ENCODE data around the gene SYDE2. TPM values are rescaled to one million over a fixed set of nuclear protein-coding genes. Genes with fewer than 3 reads are reported as not detected.
"Not testable (repeated sequence)": the region's sequence is repeated elsewhere in the genome, so short reads cannot be mapped to it uniquely, and the experiment has no call there.

The SYDE2 gene
- total RNA-seq, 1 donor from 2014 or later, result 4.2 TPM

DNA sequence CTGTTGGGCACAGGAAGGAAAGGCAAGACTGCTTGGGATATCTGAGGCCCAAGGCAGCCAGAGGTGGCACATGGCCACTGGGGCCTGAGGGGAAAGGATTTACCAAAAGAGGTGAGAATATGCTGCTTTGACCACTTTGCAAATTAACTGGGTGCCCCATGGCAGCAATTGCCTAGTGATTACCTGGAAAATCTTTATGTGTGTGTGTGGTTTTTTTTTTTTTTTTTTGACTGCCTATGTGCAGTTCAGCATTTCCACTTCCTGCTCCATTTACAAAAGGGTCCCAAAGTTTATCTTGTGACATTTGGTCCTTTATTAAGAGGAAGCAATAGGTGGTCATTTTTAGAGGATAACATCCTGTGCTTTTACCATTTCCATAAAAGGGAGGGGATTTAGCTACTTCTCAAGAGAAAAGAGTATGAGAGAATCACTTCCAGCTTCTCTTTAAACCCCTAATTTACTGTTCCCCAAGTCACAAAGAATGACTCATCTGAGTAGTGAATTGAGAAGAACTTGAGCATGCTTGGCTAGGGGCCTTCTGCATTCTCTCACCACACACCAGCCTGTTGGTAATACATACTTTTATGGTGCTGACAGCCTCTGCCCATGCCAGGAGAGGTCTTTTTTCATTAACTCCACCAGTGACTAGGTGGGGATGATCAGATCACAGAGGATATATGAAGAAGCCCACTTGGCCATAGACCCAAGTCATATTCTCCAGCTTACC lies 52.1 kb downstream of the SYDE2 start:
- H3K9me3 Mint-ChIP-seq (ENCODE audit: unreplicated experiment), result no peaks in the 10 kb centered on the region
- no peaks in the 10 kb centered on the region for H3K36me3 Mint-ChIP-seq (ENCODE audit: low read depth, unreplicated experiment)
- H3K4me3 Mint-ChIP-seq (ENCODE audit: unreplicated experiment), result no peak overlapping the region
- H3K27me3 Mint-ChIP-seq (ENCODE audit: unreplicated experiment), result peaks cover 1% of the 10 kb centered on the region
- TF ChIP-seq, protein P1, sequence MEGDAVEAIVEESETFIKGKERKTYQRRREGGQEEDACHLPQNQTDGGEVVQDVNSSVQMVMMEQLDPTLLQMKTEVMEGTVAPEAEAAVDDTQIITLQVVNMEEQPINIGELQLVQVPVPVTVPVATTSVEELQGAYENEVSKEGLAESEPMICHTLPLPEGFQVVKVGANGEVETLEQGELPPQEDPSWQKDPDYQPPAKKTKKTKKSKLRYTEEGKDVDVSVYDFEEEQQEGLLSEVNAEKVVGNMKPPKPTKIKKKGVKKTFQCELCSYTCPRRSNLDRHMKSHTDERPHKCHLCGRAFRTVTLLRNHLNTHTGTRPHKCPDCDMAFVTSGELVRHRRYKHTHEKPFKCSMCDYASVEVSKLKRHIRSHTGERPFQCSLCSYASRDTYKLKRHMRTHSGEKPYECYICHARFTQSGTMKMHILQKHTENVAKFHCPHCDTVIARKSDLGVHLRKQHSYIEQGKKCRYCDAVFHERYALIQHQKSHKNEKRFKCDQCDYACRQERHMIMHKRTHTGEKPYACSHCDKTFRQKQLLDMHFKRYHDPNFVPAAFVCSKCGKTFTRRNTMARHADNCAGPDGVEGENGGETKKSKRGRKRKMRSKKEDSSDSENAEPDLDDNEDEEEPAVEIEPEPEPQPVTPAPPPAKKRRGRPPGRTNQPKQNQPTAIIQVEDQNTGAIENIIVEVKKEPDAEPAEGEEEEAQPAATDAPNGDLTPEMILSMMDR (IDR thresholded peaks at IDR 0.05; ENCODE audit: unreplicated experiment), result no peak
- H3K4me1 Mint-ChIP-seq (ENCODE audit: unreplicated experiment), result peaks cover 24% of the 10 kb centered on the region
- H3K27ac Mint-ChIP-seq (ENCODE audit: unreplicated experiment), result no peak overlapping the region
- no peak for DNase-seq (ENCODE audit: low spot score)

DNA sequence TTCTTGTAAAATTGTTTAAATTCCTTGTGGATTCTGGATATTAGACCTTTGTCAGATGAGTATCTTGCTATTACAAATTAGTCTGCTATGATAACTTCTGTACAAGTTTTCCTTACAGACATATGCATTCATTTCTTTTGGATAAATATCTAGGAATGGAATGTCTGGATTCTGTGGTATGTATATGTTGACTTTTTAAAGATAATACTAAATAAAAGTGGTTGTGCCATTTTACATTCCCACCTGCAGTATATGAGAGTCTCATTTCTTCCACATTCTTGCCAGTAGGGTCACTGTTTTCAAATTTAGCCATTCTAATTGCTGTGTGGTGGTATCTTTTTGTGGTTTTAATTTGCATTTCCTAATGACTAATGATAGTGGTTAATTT lies 53.9 kb downstream of the SYDE2 start:
- Mint-ChIP-seq H3K27me3 (ENCODE audit: unreplicated experiment) (peaks cover 1% of the 10 kb centered on the region), H3K4me1 (ENCODE audit: unreplicated experiment) (peaks cover 26% of the 10 kb centered on the region), H3K4me3 (ENCODE audit: unreplicated experiment) (no peak overlapping the region), H3K9me3 (ENCODE audit: unreplicated experiment) (no peaks in the 10 kb centered on the region), H3K27ac (ENCODE audit: unreplicated experiment) (no peak overlapping the region), H3K36me3 (ENCODE audit: low read depth, unreplicated experiment) (no peaks in the 10 kb centered on the region)
- no peak for DNase-seq (ENCODE audit: low spot score)
- TF ChIP-seq, protein P1 (IDR thresholded peaks at IDR 0.05; ENCODE audit: unreplicated experiment), result peak; percentile 35

DNA sequence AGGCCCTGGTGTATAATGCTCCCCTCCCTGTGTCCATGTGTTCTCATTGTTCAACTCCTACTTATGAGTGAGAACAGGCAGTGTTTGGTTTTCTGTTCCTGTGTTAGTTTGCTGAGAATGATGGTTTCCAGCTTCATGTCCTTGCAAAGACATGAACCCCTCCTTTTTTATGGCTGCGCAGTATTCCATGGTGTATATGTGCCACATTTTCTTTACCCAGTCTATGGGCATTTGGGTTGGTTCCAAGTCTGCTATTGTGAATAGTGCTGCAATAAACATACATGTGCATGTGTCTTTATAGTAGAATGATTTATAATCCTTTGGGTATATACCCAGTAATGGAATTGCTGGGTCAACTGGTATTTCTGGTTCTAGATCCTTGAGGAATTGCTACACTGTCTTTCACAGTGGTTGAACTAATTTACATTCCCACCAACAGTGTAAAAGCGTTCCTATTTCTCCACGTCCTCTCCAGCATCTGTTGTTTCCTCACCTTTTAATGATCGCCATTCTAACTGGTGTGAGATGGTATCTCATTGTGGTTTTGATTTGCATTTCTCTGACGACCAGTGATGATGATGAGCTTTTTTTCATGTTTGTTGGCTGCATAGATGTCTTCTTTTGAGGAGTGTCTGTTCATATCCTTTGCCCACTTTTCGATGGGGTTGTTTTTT lies 54.4 kb downstream of the SYDE2 start:
- peaks cover 26% of the 10 kb centered on the region for H3K4me1 Mint-ChIP-seq (ENCODE audit: unreplicated experiment)
- H3K27me3 Mint-ChIP-seq (ENCODE audit: unreplicated experiment); DNase-seq (ENCODE audit: low spot score); H3K27ac Mint-ChIP-seq (ENCODE audit: unreplicated experiment); H3K4me3 Mint-ChIP-seq (ENCODE audit: unreplicated experiment); H3K9me3 Mint-ChIP-seq (ENCODE audit: unreplicated experiment); H3K36me3 Mint-ChIP-seq (ENCODE audit: low read depth, unreplicated experiment): not testable (repeated sequence)

DNA sequence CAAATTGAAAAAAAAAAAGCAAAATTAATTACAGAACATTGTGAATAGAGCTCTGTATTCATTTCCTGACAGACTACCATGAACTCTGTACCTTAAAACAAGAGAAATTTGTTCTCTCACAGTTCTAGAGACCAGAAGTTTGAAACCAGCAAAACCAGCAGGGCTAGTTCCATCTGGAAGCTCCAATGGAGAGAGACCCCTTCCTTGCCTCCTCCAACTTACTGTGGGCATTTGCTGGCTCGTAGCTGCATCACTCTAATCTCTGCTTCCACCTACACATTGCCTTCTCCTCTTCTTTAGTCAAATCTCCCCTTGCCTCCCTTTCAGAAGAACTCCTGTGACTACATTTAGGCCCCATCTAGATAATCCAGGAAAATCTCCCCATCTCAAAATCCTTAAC lies 56.5 kb downstream of the SYDE2 start:
- H3K4me1 Mint-ChIP-seq (ENCODE audit: unreplicated experiment), result peaks cover 19% of the 10 kb centered on the region
- TF ChIP-seq, protein P1 (IDR thresholded peaks at IDR 0.05; ENCODE audit: unreplicated experiment), result no peak
- H3K27ac Mint-ChIP-seq (ENCODE audit: unreplicated experiment), result no peak overlapping the region
- H3K9me3 Mint-ChIP-seq (ENCODE audit: unreplicated experiment), result no peaks in the 10 kb centered on the region
- H3K36me3 Mint-ChIP-seq (ENCODE audit: low read depth, unreplicated experiment), result no peaks in the 10 kb centered on the region
- DNase-seq (ENCODE audit: low spot score), result no peak
- peaks cover 1% of the 10 kb centered on the region for H3K27me3 Mint-ChIP-seq (ENCODE audit: unreplicated experiment)
- H3K4me3 Mint-ChIP-seq (ENCODE audit: unreplicated experiment), result no peak overlapping the region

DNA sequence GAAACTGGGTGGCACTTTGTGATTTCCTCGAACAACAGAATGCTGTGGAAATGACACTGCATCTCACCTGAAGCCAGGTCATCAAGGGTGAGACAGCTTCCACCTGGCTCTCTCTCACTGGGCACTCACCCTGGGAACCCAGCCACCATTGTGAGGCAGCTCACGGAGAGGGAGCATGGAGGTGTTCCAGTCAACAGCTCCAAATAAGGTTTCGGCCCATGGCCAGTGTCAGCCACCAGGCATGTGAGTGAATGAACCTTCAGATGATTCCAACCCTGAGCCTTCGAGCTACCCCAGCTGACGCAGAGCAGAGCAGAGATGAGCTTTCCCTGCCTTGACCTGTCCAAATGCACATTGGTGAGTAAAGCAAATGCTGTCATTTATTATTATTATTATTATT lies 58.1 kb downstream of the SYDE2 start:
- H3K4me3 Mint-ChIP-seq (ENCODE audit: unreplicated experiment), result no peak overlapping the region
- H3K36me3 Mint-ChIP-seq (ENCODE audit: low read depth, unreplicated experiment), result no peaks in the 10 kb centered on the region
- DNase-seq (ENCODE audit: low spot score), result no peak
- H3K27me3 Mint-ChIP-seq (ENCODE audit: unreplicated experiment), result peaks cover 1% of the 10 kb centered on the region
- no peak overlapping the region for H3K27ac Mint-ChIP-seq (ENCODE audit: unreplicated experiment)
- peaks cover 7% of the 10 kb centered on the region for H3K4me1 Mint-ChIP-seq (ENCODE audit: unreplicated experiment)
- TF ChIP-seq, protein P1 (IDR thresholded peaks at IDR 0.05; ENCODE audit: unreplicated experiment), result no peak
- no peaks in the 10 kb centered on the region for H3K9me3 Mint-ChIP-seq (ENCODE audit: unreplicated experiment)

DNA sequence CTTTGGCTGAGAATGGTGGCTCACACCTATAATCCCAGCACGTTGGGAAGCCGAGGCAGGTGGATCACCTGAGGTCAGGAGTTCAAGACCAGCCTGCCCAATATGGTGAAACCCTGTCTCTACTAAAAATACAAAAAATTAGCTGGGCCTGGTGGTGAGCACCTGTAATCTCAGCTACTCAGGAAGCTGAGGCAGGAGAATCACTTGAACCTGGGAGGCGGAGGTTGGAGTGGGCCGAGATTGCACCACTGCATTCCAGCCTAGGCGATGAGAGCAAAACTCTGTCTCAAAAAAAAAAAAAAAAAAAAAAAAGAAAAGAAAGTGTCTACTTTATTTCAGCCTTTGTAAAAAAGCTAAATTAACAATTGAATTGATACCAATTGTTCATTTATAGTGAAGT lies 62.4 kb downstream of the SYDE2 start:
- H3K36me3 Mint-ChIP-seq (ENCODE audit: low read depth, unreplicated experiment); H3K27me3 Mint-ChIP-seq (ENCODE audit: unreplicated experiment); H3K9me3 Mint-ChIP-seq (ENCODE audit: unreplicated experiment); H3K4me3 Mint-ChIP-seq (ENCODE audit: unreplicated experiment); DNase-seq (ENCODE audit: low spot score); H3K4me1 Mint-ChIP-seq (ENCODE audit: unreplicated experiment); H3K27ac Mint-ChIP-seq (ENCODE audit: unreplicated experiment): not testable (repeated sequence)

All from endothelial cell (in vitro differentiated cells).